ENCODE measurements around the gene SND1. TPM values are rescaled to one million over a fixed set of nuclear protein-coding genes. Genes with fewer than 3 reads are reported as not detected.

The SND1 gene
- total RNA-seq, 1 donor, result 241 TPM

DNA sequence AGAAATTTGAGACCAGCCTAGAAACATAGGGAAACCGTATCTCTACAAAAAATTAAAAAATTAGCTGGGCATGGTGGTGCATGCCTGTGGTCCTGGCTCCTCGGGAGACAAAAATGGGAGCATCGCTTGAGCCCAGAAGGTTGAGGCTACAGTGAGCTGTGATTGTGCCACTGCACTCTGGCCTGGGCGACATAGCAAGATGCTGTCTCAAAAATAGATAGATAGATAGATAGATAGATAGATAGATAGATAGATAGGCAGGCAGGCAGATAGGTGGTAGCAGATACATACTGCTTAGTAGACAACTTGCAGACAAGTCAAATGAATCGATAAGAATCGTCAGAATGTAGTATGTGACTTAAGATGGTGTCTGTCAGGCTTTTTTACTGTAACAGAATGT is 106.9 kb downstream of the SND1 start:
- DNase-seq (ENCODE audit: low read depth), result no peak
- TF ChIP-seq, protein P1, sequence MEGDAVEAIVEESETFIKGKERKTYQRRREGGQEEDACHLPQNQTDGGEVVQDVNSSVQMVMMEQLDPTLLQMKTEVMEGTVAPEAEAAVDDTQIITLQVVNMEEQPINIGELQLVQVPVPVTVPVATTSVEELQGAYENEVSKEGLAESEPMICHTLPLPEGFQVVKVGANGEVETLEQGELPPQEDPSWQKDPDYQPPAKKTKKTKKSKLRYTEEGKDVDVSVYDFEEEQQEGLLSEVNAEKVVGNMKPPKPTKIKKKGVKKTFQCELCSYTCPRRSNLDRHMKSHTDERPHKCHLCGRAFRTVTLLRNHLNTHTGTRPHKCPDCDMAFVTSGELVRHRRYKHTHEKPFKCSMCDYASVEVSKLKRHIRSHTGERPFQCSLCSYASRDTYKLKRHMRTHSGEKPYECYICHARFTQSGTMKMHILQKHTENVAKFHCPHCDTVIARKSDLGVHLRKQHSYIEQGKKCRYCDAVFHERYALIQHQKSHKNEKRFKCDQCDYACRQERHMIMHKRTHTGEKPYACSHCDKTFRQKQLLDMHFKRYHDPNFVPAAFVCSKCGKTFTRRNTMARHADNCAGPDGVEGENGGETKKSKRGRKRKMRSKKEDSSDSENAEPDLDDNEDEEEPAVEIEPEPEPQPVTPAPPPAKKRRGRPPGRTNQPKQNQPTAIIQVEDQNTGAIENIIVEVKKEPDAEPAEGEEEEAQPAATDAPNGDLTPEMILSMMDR (IDR thresholded peaks at IDR 0.05; ENCODE audit: insufficient read depth, low read depth, low read length), result no peak
- no peak overlapping the region for H3K4me3 ChIP-seq (ENCODE audit: low read depth, low read length)

DNA sequence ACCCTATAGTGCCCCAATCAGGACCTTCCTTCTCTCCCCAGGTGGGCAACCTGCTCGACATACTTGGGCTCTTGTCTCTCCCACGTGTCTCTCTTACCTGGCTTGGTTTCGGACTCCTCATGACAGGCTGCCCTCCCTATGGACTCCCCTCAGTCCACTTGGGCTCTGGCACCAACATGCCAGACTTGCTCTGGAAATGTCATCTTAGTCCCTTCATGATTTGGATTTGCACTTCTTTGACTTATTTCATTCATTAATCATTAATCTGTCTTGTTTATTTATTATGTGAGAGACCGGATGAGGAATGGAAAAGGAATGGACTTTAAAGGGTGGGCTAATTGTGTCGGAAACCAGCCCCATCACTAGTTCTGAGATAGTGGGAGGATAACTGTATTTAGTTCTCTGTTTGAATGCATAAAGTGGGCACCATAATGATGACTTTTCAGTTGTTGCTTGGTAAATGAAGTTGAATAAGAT is 108.0 kb downstream of the SND1 start:
- no peak for DNase-seq (ENCODE audit: low read depth)
- TF ChIP-seq, protein P1 (IDR thresholded peaks at IDR 0.05; ENCODE audit: insufficient read depth, low read depth, low read length), result no peak
- no peak overlapping the region for H3K4me3 ChIP-seq (ENCODE audit: low read depth, low read length)

DNA sequence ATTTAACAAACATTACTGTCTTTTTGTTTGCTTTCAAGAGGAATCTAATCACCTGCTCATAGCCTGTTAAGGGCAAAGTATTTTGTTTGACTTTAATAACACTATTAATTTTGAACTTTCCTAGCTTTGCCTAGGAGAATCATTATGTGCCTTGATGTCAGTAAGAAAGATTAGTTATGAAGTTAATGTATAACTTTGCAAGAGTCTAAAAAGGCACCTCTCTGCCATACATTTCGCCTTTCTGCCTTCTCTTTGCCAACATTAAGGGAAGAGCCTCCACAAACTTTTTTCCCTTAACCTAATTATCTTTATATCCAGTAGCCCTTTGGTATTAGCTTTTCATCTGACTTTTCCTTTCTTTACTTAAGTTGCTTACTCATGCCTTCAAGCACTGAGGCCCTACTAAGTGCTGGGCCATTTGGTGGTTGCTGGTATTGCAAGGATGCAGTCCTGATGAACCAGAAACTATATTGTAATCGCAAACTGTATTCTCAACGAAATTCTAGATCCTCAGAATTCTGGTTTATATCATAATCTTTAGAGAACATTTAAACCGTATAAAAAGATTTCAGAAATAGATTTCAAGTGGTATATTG is 108.5 kb downstream of the SND1 start:
- H3K4me3 ChIP-seq (ENCODE audit: low read depth, low read length), result no peak overlapping the region
- TF ChIP-seq, protein P1 (IDR thresholded peaks at IDR 0.05; ENCODE audit: insufficient read depth, low read depth, low read length), result no peak
- DNase-seq (ENCODE audit: low read depth), result no peak

DNA sequence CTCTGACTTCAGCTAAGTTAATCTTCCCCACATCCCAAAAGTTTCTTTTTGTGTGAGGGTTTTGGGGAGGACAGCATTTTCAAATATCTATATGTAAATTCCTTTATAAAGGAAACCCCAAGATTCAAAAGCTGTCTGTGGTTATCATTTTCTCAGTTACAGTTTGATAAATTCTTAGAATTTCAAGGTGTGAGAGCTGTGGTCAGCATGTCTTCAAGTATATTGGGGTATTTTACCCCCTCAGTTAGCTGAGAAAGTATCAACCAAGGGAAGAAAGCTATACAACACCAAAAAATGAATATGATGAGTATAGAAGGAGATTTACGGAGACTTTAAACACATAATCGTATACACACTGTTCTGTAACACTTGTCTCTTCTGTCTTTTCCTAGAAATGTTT is 109.2 kb downstream of the SND1 start:
- no peak overlapping the region for H3K4me3 ChIP-seq (ENCODE audit: low read depth, low read length)
- TF ChIP-seq, protein P1 (IDR thresholded peaks at IDR 0.05; ENCODE audit: insufficient read depth, low read depth, low read length), result no peak
- DNase-seq (ENCODE audit: low read depth), result no peak

DNA sequence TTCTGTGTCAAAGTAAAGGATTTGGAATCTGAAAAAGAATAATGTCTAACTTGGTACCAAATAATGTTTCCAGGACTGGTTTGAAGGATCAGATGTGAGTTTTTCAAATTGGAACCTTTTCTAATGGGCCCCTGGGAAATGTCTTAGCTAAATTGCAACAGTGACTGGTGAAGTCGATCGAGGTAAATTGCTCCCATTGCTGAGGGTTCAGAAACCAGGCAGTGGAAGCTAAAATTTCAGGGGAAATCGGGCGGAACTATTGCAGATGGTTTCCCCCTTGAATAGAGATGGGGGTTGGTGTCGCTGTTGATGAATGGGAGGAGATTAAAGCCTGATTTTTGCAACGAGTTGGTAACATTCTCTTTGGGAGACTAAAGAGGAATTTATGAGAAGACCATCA is 112.7 kb downstream of the SND1 start:
- TF ChIP-seq, protein P1 (IDR thresholded peaks at IDR 0.05; ENCODE audit: insufficient read depth, low read depth, low read length), result no peak
- no peak overlapping the region for H3K4me3 ChIP-seq (ENCODE audit: low read depth, low read length)
- no peak for DNase-seq (ENCODE audit: low read depth)

DNA sequence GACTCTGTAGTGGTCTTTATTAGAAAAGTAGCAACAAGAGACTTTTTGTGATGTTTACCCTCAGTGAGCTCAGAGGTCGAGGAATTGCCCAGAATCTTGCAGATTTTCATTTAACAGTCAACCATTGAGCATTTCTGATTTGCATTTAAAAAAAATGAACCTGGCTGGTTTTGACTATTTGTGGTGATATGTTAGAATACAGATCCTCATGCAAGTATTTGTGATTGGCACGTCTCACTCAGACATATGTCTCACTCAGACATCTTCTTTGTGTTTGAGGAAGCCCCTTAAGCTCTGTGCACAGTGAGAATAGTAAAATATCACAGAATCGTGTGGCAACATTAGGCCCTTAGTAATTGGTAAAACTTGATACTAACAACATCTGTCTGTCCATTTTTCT is 113.2 kb downstream of the SND1 start:
- no peak overlapping the region for H3K4me3 ChIP-seq (ENCODE audit: low read depth, low read length)
- no peak for DNase-seq (ENCODE audit: low read depth)
- TF ChIP-seq, protein P1 (IDR thresholded peaks at IDR 0.05; ENCODE audit: insufficient read depth, low read depth, low read length), result no peak
